Mesenchymal stem cell (in vitro differentiated cells and primary cell): Measurements from ENCODE around the gene HEPHL1.

Experiments
- DNase-seq: peaks from one replicate; pipeline ENCODE4 v3.0.0-alpha.2; 2013
- H2AFZ ChIP-seq: one replicate; pipeline ENCODE4 v1.6.1; 2013; ENCODE audit warnings: low read depth, mild to moderate bottlenecking, control low read depth, inconsistent platforms, low read length, moderate library complexity
- H2AK5ac ChIP-seq: 2 replicates; pipeline ENCODE4 v1.6.1; 2013; ENCODE audit warnings: low read length, moderate library complexity, mild to moderate bottlenecking, inconsistent platforms; ENCODE audit not compliant: severe bottlenecking
- H2BK120ac ChIP-seq: one replicate; pipeline ENCODE4 v1.6.1; 2013; ENCODE audit warnings: low read depth, mild to moderate bottlenecking, inconsistent platforms, low read length, moderate library complexity
- H2BK12ac ChIP-seq, 2 experiments: one replicate each; pipeline ENCODE4 v1.6.1; 2013; ENCODE audit warnings: inconsistent platforms in 2 of 2, low read length in 2 of 2, mild to moderate bottlenecking in 2 of 2, moderate library complexity in 2 of 2, control low read depth in 1 of 2
- H2BK15ac ChIP-seq: one replicate; pipeline ENCODE4 v1.6.1; 2013; ENCODE audit warnings: mild to moderate bottlenecking, low read depth, inconsistent platforms; ENCODE audit not compliant: poor library complexity, severe bottlenecking
- H2BK5ac ChIP-seq: 2 replicates; pipeline ENCODE4 v1.6.1; 2013; ENCODE audit warnings: low read depth, mild to moderate bottlenecking, low read length, control low read depth, inconsistent platforms; ENCODE audit not compliant: poor library complexity, severe bottlenecking
- H3K14ac ChIP-seq, 2 experiments: one replicate each; pipeline ENCODE4 v1.6.1; 2013; ENCODE audit warnings: inconsistent platforms in 2 of 2, low read length in 2 of 2, control low read depth in 1 of 2, mild to moderate bottlenecking in 1 of 2, moderate library complexity in 1 of 2
- H3K18ac ChIP-seq, 2 experiments: one replicate each; pipeline ENCODE4 v1.6.1; 2013; ENCODE audit warnings: inconsistent platforms in 2 of 2, low read length in 2 of 2, control low read depth in 1 of 2, low read depth in 1 of 2, mild to moderate bottlenecking in 1 of 2
- H3K23ac ChIP-seq, 2 experiments: one replicate each; pipeline ENCODE4 v1.6.1; 2013; ENCODE audit warnings: inconsistent platforms in 2 of 2, low read length in 2 of 2, mild to moderate bottlenecking in 2 of 2, moderate library complexity in 2 of 2, control low read depth in 1 of 2
- H3K27ac ChIP-seq: 2 replicates; pipeline ENCODE4 v1.5.1; 2013; ENCODE audit warnings: mild to moderate bottlenecking, moderate library complexity, low read length, control low read depth, inconsistent platforms; ENCODE audit not compliant: poor library complexity, severe bottlenecking
- H3K27me3 ChIP-seq, 2 experiments: 2 replicates each; pipeline versions ENCODE4 v1.6.1 to v1.7.0; 2013; ENCODE audit warnings: low read length in 2 of 2, mild to moderate bottlenecking in 2 of 2, moderate library complexity in 2 of 2, control low read depth in 1 of 2, inconsistent platforms in 1 of 2; ENCODE audit not compliant: control insufficient read depth in 1 of 2, insufficient read depth in 1 of 2
- H3K36me3 ChIP-seq, 2 experiments: 2 replicates each; pipeline versions ENCODE4 v1.6.1 to v1.7.0; 2013; ENCODE audit warnings: low read length in 2 of 2, control low read depth in 1 of 2, inconsistent platforms in 1 of 2, low read depth in 1 of 2, mild to moderate bottlenecking in 1 of 2; ENCODE audit not compliant: insufficient read depth in 2 of 2, control insufficient read depth in 1 of 2
- H3K4ac ChIP-seq, 2 experiments: one replicate each; pipeline ENCODE4 v1.6.1; 2013; ENCODE audit warnings: inconsistent platforms in 2 of 2, low read length in 2 of 2, mild to moderate bottlenecking in 2 of 2, moderate library complexity in 2 of 2, control low read depth in 1 of 2, low read depth in 1 of 2
- H3K4me1 ChIP-seq: 2 replicates; pipeline ENCODE4 v1.6.1; 2013; ENCODE audit warnings: low read depth, low read length, control low read depth; ENCODE audit not compliant: control insufficient read depth, insufficient read depth
- H3K4me2 ChIP-seq: 2 replicates; pipeline ENCODE4 v1.6.1; 2013; ENCODE audit warnings: low read length, mild to moderate bottlenecking, inconsistent platforms; ENCODE audit not compliant: poor library complexity, severe bottlenecking
- H3K4me3 ChIP-seq, 2 experiments: 2 replicates each; pipeline versions ENCODE4 v1.5.1 to v1.7.0; 2013; ENCODE audit warnings: low read length in 2 of 2, mild to moderate bottlenecking in 2 of 2, control low read depth in 1 of 2, low read depth in 1 of 2; ENCODE audit not compliant: insufficient read depth in 1 of 2
- H3K79me1 ChIP-seq: replicated peaks from 2 replicates; pipeline ENCODE4 v1.6.1; 2013; ENCODE audit warnings: mild to moderate bottlenecking, control low read depth, low read length, inconsistent platforms; ENCODE audit not compliant: poor library complexity, severe bottlenecking
- H3K9ac ChIP-seq: 2 replicates; pipeline ENCODE4 v1.7.0; 2013; ENCODE audit warnings: mild to moderate bottlenecking, low read length, moderate library complexity
- H3K9me3 ChIP-seq: 2 replicates; pipeline ENCODE4 v1.7.0; 2013; ENCODE audit warnings: mild to moderate bottlenecking, low read length; ENCODE audit not compliant: control insufficient read depth
- H4K8ac ChIP-seq: one replicate; pipeline ENCODE4 v1.6.1; 2013; ENCODE audit warnings: inconsistent platforms, mild to moderate bottlenecking, low read length, moderate library complexity
- H4K91ac ChIP-seq: one replicate; pipeline ENCODE4 v1.6.1; 2013; ENCODE audit warnings: mild to moderate bottlenecking, low read length, inconsistent platforms
- WGBS: methylation state at CpG from one replicate; pipeline ENCODE4 v1.1.7; 2013; ENCODE audit warnings: mixed read lengths; 5-methylcytosine and 5-hydroxymethylcytosine counted together

HEPHL1 gene

DNA sequence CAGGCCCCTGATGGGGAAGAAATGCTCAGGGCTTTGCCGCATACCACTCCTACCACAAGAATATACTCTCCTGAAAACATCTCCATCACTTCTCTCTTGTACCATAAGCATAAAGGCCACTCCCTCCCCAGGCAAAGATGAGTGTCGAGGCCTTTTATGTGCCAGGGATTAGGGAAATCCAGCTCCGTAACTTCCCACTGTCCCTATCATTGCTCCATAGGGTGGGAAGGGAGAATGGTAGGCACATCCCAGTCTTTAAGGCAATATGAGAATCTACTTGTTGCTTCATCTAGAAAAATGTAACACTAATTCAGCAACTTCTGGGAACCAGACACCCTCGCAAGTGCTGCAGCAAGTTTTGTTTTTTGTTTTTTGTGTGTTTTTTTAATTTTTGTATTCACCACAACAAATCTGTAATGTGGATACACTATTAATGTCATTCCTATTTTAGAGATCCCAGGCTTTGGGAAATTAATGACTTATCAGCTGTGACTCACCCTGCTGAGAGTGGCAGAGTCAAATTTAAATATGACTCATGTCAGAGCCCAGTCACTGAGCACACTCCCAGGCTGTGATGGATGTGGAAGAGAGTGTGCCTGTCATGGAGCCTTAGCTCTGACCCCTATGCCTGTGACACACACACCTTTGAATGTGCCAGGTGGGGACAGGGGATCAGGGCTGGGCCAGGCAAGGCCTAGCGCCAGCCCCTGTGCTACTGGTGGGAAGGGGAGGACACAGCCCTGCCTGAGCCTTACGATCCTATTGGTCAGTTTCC is 130.9 kb downstream of the HEPHL1 start:
- peak; percentile 93 for DNase-seq
- peaks cover 22% of the 10 kb centered on the region for H3K4me1 ChIP-seq
- H3K4me2 ChIP-seq: peak overlapping the region; percentile 5
- no peak overlapping the region for H4K91ac ChIP-seq
- peak overlapping the region in 1 of 2 experiments; percentile 43 for H3K4ac ChIP-seq
- peaks cover 30% of the 10 kb centered on the region for H3K79me1 ChIP-seq
- peak overlapping the region; percentile 30 to 92 for H3K18ac ChIP-seq
- no peak overlapping the region for H2AFZ ChIP-seq
- H3K36me3 ChIP-seq: peaks cover 0 to 12% of the 10 kb centered on the region in 2 experiments
- H2BK12ac ChIP-seq: peak overlapping the region in 1 of 2 experiments; percentile 75
- no peak overlapping the region for H2BK120ac ChIP-seq
- H4K8ac ChIP-seq: no peak overlapping the region
- H3K23ac ChIP-seq: peak overlapping the region in 1 of 2 experiments; percentile 14
- peak overlapping the region in 1 of 2 experiments; percentile 35 for H3K14ac ChIP-seq
- H3K9me3 ChIP-seq: no peaks in the 10 kb centered on the region
- H3K27ac ChIP-seq: no peak overlapping the region
- H3K27me3 ChIP-seq: no peaks in the 10 kb centered on the region
- no peak overlapping the region for H2BK15ac ChIP-seq
- H2AK5ac ChIP-seq: peak overlapping the region; percentile 51
- WGBS: 38% methylated on average over 4 of the region's 6 CpGs
- H3K9ac ChIP-seq: no peak overlapping the region
- peak overlapping the region in 1 of 2 experiments; percentile 13 for H3K4me3 ChIP-seq
- no peak overlapping the region for H2BK5ac ChIP-seq

DNA sequence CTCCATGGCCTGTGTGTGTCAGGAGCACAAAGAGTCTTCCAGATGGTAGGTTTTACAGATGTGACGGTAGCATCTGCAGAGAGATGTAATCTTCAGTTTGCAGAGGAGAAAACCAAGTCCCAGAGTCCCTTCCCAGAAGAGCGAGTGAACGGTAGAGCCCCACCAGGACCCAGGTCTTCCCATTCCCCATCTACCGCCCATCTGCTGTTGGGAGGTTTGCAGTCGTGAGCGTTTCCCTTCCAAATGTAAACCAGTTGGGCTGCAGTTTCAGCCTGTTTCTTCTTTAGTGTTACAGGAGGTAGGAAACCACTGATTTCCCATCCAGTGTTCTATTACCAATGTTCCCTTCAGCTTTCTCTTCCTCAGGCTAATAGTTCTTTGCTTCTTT is 131.5 kb downstream of the HEPHL1 start:
- Histone ChIP-seq H3K18ac (peak overlapping the region in 1 of 2 experiments; percentile 92), H3K36me3 (peaks cover 0 to 12% of the 10 kb centered on the region in 2 experiments), H3K27me3 (no peaks in the 10 kb centered on the region), H3K4me3 (no peak overlapping the region), H3K79me1 (peaks cover 30% of the 10 kb centered on the region), H3K4me1 (peaks cover 21% of the 10 kb centered on the region), H2AFZ (no peak overlapping the region), H3K9ac (no peak overlapping the region), H2BK12ac (peak overlapping the region in 1 of 2 experiments; percentile 75), H2BK15ac (no peak overlapping the region), H2BK120ac (no peak overlapping the region), H4K8ac (no peak overlapping the region), H3K9me3 (no peaks in the 10 kb centered on the region), H3K23ac (no peak overlapping the region), H3K4ac (peak overlapping the region in 1 of 2 experiments; percentile 37), H2AK5ac (peak overlapping the region; percentile 51), H2BK5ac (no peak overlapping the region), H4K91ac (no peak overlapping the region), H3K14ac (no peak overlapping the region), H3K27ac (peak overlapping the region; percentile 2), H3K4me2 (peak overlapping the region; percentile 5)
- WGBS: 76% methylated on average over 4 of the region's 6 CpGs
- DNase-seq: no peak

DNA sequence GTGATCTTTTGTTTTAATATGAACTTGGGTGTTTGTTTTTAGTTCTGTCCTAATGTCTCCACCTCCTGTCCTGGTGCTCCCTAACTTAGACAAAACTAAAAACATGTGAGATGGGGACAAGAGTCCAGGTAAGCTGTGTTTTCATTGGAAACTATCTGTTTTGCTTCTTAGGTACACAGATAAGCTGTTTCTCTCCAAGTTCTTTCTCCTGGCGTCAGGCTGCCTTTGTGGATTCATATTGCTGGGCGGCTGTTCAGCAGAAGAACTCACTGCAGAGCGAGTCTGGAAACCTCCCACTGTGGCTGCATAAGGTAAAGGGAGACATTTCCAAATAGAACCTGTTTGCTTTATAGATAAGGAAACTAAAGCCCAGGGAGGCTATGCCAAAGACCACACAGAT is 132.2 kb downstream of the HEPHL1 start:
- Histone ChIP-seq H3K4me3 (no peak overlapping the region), H2AFZ (no peak overlapping the region), H4K8ac (no peak overlapping the region), H3K4ac (no peak overlapping the region), H3K14ac (peak overlapping the region in 1 of 2 experiments; percentile 48), H2BK15ac (no peak overlapping the region), H3K27ac (no peak overlapping the region), H3K27me3 (no peaks in the 10 kb centered on the region), H3K4me1 (peaks cover 21% of the 10 kb centered on the region), H3K23ac (no peak overlapping the region), H3K79me1 (peaks cover 30% of the 10 kb centered on the region), H3K4me2 (no peak overlapping the region), H2BK120ac (no peak overlapping the region), H4K91ac (no peak overlapping the region), H3K9ac (no peak overlapping the region), H3K18ac (no peak overlapping the region), H2BK5ac (no peak overlapping the region), H3K36me3 (peaks cover 0 to 12% of the 10 kb centered on the region in 2 experiments), H3K9me3 (no peaks in the 10 kb centered on the region), H2AK5ac (no peak overlapping the region), H2BK12ac (no peak overlapping the region)
- 99% methylated on average over 3 of the region's 3 CpGs for WGBS
- DNase-seq: no peak

DNA sequence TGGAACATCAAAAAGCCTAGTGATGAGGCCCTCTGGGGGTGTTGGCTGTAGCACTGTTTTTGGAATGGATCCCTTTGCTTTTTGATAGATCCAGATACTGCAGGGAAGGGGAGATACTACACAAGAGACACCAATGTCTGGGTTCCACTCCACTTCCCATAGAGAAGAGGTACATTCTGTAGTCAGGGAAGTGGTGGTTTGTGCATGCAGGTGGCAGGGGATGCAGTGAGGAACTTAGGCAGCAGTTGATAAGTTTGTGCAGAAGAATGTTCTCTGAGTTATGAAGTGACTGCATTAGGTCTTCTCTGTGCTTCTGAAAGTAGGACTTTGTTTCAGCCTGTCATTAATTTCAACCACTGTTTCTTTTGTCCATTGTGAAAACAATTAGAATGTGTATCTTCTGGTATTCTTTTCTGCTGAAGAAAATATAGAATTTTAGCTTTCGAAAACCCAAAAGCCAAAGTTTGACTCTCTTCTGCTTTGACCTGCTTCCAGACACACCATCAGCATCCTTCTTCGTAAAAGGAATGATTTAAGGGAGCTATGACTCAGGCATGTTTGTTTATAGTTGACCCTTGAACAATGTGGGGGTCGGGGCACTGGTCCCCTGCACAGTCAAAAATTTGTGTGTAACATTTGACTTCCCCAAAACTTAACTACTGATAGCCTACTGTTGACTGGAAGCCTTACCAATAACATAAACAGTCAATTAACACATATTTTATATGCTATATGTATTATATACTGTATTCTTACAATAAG is 133.1 kb downstream of the HEPHL1 start:
- H2AK5ac ChIP-seq: no peak overlapping the region
- H3K4me3 ChIP-seq: no peak overlapping the region
- H4K8ac ChIP-seq: no peak overlapping the region
- H3K23ac ChIP-seq: no peak overlapping the region
- H3K4ac ChIP-seq: no peak overlapping the region
- H3K14ac ChIP-seq: no peak overlapping the region
- no peak overlapping the region for H2AFZ ChIP-seq
- 0% methylated on average over 1 of the region's 3 CpGs for WGBS
- no peak overlapping the region for H3K9ac ChIP-seq
- H3K9me3 ChIP-seq: no peaks in the 10 kb centered on the region
- peaks cover 17% of the 10 kb centered on the region for H3K4me1 ChIP-seq
- no peak overlapping the region for H2BK5ac ChIP-seq
- H2BK120ac ChIP-seq: no peak overlapping the region
- no peak overlapping the region for H3K18ac ChIP-seq
- no peak overlapping the region for H3K27ac ChIP-seq
- H2BK12ac ChIP-seq: no peak overlapping the region
- DNase-seq: peak; percentile 40
- H3K27me3 ChIP-seq: no peaks in the 10 kb centered on the region
- no peak overlapping the region for H4K91ac ChIP-seq
- no peak overlapping the region for H3K4me2 ChIP-seq
- H2BK15ac ChIP-seq: no peak overlapping the region
- peaks cover 0 to 12% of the 10 kb centered on the region in 2 experiments for H3K36me3 ChIP-seq
- H3K79me1 ChIP-seq: peaks cover 28% of the 10 kb centered on the region
